Stomach (tissue), 9 donors: Measurements from ENCODE around the gene WFDC1. TPM values are rescaled to one million over a fixed set of nuclear protein-coding genes. Genes with fewer than 3 reads are reported as not detected.

Experiments
- DNase-seq, 2 donors: peaks; one replicate each; pipeline versions ENCODE4 v3.0.0 to v3.0.0-alpha.2; 2013 to 2019
- H3K27ac ChIP-seq, 5 donors: fragments of 200-600 bp in 4 of 5; sonication (generic) in 4 of 5; one replicate each; pipeline ENCODE4 v1.5.1; 2013 to 2019; ENCODE audit warnings: mild to moderate bottlenecking in 1 of 5, moderate library complexity in 1 of 5
- H3K27me3 ChIP-seq, 3 donors: fragments of 200-600 bp; sonication (generic); one replicate each; pipeline ENCODE4 v1.5.1; 2017 to 2019; ENCODE audit warnings: mixed run types in 1 of 3
- H3K36me3 ChIP-seq, 4 donors: fragments of 200-600 bp; sonication (generic); 1 replicate in 3 of 4; 2 replicates in 1 of 4; pipeline ENCODE4 v1.5.1; 2016 to 2019
- H3K4me1 ChIP-seq, 4 donors: fragments of 200-600 bp; sonication (generic); one replicate each; pipeline ENCODE4 v1.5.1; 2016 to 2019
- H3K4me3 ChIP-seq, 4 donors: fragments of 200-600 bp; sonication (generic) in 3 of 4; one replicate each; pipeline ENCODE4 v1.5.1; 2016 to 2019; ENCODE audit warnings: mild to moderate bottlenecking in 1 of 4
- H3K9me3 ChIP-seq, 4 donors: fragments of 200-600 bp; sonication (generic); one replicate each; pipeline ENCODE4 v1.5.1; 2016 to 2019
- EP300 ChIP-seq: sonication (generic); formaldehyde crosslinking; IDR thresholded peaks from one replicate; pipeline ENCODE4 v1.6.1; 2017; ENCODE audit warnings: antibody characterized with exemption
- POLR2A ChIP-seq, 4 donors: fragments of 450-650 bp; IDR thresholded peaks; one replicate each; pipeline ENCODE4 v1.6.1; 2016; ENCODE audit warnings: antibody characterized with exemption in 4 of 4, control low read depth in 2 of 4, mild to moderate bottlenecking in 1 of 4, moderate library complexity in 1 of 4
- POLR2AphosphoS5 ChIP-seq, 3 donors: sonication (generic); formaldehyde crosslinking; IDR thresholded peaks; one replicate each; pipeline ENCODE4 v1.6.1; 2016; ENCODE audit warnings: antibody characterized with exemption in 3 of 3
- WGBS, 5 donors: extraction: QIAGEN DNeasy Blood & Tissue Kit in 3 of 5; methylation state at CpG; one replicate each; pipeline versions ENCODE4 v1.1.5 to v1.1.7; 2013 to 2018; 5-methylcytosine and 5-hydroxymethylcytosine counted together
- intact Hi-C: fragments of 100-400 bp; cut with DNase I; formaldehyde crosslinking; loops from one replicate; pipeline ENCODE4 v1.15.1; 2023; ENCODE audit warnings: low total_unique reads
- polyA plus RNA-seq, 3 donors: library from polyadenylated mRNA; stranded (reverse); fragments of 200-250 nt; gene quantifications; one replicate each; pipeline ENCODE4 v1.2.3, GENCODE V29; 2013
- total RNA-seq, 5 donors: library from RNA; depleted of rRNA; stranded (reverse); fragments of >200 nt; gene quantifications; one replicate each; pipeline versions ENCODE4 v1.1.0 to v1.2.3, GENCODE V29; 2014 to 2016
- TF ChIP-seq, protein P1 (sequence below), 7 experiments: fragments of 450-650 bp in 4 of 7; fragments of 200-600 bp in 3 of 7; sonication (generic) in 3 of 7; IDR thresholded peaks; one replicate each; pipeline ENCODE4 v1.5.1; 2016 to 2019; ENCODE audit warnings: antibody characterized with exemption in 7 of 7, control low read depth in 2 of 7, mild to moderate bottlenecking in 1 of 7
- donor health status: healthy with polysubstance abuse.
- donor health status: Bipolar disorder and iron deficiency.
- donor health status: healthy.

Gene WFDC1
- total and polyA plus RNA-seq, 8 donors, result 10.7 to 64.3 (median 14.2) TPM; not detected in 1

DNA sequence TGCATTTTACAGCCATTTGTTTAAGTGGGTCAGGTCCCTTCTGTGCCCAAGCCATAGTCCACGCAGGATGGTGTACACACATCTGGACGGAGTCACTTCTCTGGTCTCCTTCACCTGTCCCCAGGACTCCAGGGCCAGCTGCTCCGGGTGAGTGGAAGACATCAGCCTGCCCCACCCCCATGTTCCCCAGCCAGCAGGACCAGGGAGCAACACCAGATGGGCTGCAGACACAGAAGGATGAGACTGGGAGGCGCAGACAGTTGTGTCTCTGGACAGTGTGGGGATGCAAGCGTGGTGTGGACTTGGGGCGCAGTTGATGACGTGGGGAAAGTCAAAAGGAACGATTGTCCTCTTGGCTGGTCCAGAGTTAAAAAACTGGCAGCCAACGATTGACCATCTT is 24.6 kb upstream of the WFDC1 start:
- H3K27ac ChIP-seq, result no peak overlapping the region
- intact Hi-C loops, result no loop called here
- H3K9me3 ChIP-seq, result no peaks in the 10 kb centered on the region
- H3K27me3 ChIP-seq, result peaks cover 0 to 3% (median 0%) of the 10 kb centered on the region in 3 donors
- no peak for DNase-seq
- 82 to 93% (median 87%) methylated on average over 9 of the region's 9 CpGs for WGBS, 5 donors
- H3K4me1 ChIP-seq, result no peaks in the 10 kb centered on the region
- H3K4me3 ChIP-seq, result no peak overlapping the region
- no peak for TF ChIP-seq POLR2A (IDR thresholded peaks at IDR 0.05)
- TF ChIP-seq, protein P1, sequence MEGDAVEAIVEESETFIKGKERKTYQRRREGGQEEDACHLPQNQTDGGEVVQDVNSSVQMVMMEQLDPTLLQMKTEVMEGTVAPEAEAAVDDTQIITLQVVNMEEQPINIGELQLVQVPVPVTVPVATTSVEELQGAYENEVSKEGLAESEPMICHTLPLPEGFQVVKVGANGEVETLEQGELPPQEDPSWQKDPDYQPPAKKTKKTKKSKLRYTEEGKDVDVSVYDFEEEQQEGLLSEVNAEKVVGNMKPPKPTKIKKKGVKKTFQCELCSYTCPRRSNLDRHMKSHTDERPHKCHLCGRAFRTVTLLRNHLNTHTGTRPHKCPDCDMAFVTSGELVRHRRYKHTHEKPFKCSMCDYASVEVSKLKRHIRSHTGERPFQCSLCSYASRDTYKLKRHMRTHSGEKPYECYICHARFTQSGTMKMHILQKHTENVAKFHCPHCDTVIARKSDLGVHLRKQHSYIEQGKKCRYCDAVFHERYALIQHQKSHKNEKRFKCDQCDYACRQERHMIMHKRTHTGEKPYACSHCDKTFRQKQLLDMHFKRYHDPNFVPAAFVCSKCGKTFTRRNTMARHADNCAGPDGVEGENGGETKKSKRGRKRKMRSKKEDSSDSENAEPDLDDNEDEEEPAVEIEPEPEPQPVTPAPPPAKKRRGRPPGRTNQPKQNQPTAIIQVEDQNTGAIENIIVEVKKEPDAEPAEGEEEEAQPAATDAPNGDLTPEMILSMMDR (IDR thresholded peaks at IDR 0.05), result no peak
- TF ChIP-seq POLR2AphosphoS5 (IDR thresholded peaks at IDR 0.05), result no peak
- no peak for TF ChIP-seq EP300
- H3K36me3 ChIP-seq, result no peaks in the 10 kb centered on the region

DNA sequence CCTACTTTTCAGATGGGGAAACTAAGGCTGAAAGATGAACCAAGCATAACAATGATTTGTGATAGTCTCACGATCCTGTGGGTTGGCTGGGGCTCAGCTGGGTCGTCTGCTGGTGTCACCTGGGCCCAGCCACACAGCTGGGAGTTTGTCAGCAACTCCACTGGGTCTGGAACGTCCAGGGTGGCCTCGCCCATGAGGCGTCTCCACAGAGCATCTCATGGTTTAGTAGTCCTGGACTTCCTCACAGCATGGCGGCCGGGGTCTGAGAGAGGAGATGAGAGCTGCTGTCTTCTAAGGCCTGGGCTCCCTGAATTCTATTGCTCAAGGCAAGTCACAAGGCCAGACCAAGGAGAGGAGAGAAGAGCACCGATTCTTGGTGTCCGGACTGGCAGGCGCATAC is 24.1 kb upstream of the WFDC1 start:
- TF ChIP-seq EP300 (no peak), POLR2AphosphoS5 (IDR thresholded peaks at IDR 0.05) (no peak), POLR2A (IDR thresholded peaks at IDR 0.05) (no peak)
- TF ChIP-seq, protein P1 (IDR thresholded peaks at IDR 0.05), result no peak
- Histone ChIP-seq H3K27me3 (peaks cover 0 to 3% (median 0%) of the 10 kb centered on the region in 3 donors), H3K27ac (no peak overlapping the region), H3K4me3 (no peak overlapping the region), H3K36me3 (no peaks in the 10 kb centered on the region), H3K4me1 (no peaks in the 10 kb centered on the region), H3K9me3 (no peaks in the 10 kb centered on the region)
- DNase-seq, result no peak
- 74 to 90% (median 76%) methylated on average over 10 of the region's 10 CpGs for WGBS, 5 donors
- intact Hi-C loops, result no loop called here

DNA sequence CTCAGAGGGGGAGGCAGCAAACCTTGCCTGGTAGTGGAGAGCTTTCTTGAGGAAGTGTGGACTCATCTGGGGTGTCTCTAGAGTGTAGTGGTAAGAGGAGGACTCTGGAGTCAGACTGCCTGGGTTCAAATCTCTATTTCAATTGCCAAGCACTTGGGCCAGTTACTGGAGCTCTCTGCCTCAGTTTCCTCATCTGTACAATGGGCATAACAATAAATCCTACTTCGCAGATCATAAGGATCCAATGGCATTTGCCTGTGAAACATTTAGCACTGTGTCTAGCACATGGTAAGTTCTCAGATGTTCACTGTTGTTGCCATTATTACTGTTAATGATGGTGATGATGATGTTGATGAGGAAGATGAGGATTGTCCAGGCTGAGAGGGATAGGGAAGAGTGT is 23.6 kb upstream of the WFDC1 start:
- no peak for DNase-seq
- 65 to 86% (median 75%) methylated on average over 1 of the region's 1 CpG for WGBS, 5 donors
- Histone ChIP-seq H3K9me3 (no peaks in the 10 kb centered on the region), H3K27ac (no peak overlapping the region), H3K27me3 (peaks cover 0 to 3% (median 0%) of the 10 kb centered on the region in 3 donors), H3K4me1 (no peaks in the 10 kb centered on the region), H3K4me3 (no peak overlapping the region), H3K36me3 (no peaks in the 10 kb centered on the region)
- TF ChIP-seq POLR2A (IDR thresholded peaks at IDR 0.05), result no peak
- TF ChIP-seq, protein P1 (IDR thresholded peaks at IDR 0.05), result no peak
- no peak for TF ChIP-seq POLR2AphosphoS5 (IDR thresholded peaks at IDR 0.05)
- no peak for TF ChIP-seq EP300
- intact Hi-C loops, result no loop called here

DNA sequence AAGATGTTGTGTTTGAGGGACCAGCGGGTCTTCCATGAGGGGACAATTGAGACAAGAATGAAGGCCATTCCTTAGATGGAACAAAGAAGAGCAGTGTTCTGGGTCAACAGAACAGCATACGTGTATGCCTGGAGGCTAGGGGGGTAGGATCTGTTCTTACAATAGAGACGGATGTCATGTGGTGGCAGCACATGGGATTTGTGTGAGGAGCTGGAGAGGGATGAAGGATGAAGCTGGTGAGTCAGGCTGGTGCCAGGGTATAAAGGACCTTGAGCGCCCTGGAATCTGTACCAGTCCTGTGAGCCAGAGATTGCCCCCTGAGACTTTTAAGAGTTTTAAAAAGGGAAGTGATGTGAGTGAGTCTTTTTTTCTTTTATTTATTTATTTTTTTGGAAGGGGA is 22.8 kb upstream of the WFDC1 start:
- Histone ChIP-seq H3K27me3 (peaks cover 0 to 3% (median 0%) of the 10 kb centered on the region in 3 donors), H3K9me3 (no peaks in the 10 kb centered on the region), H3K4me3 (no peak overlapping the region), H3K36me3 (no peaks in the 10 kb centered on the region), H3K4me1 (no peaks in the 10 kb centered on the region), H3K27ac (no peak overlapping the region)
- intact Hi-C loops, result no loop called here
- WGBS, 5 donors, result 68 to 81% (median 71%) methylated on average over 4 of the region's 4 CpGs
- DNase-seq, result no peak
- no peak for TF ChIP-seq POLR2A (IDR thresholded peaks at IDR 0.05)
- TF ChIP-seq EP300, result no peak
- TF ChIP-seq POLR2AphosphoS5 (IDR thresholded peaks at IDR 0.05), result no peak
- TF ChIP-seq, protein P1 (IDR thresholded peaks at IDR 0.05), result no peak
